CD8-positive, alpha-beta memory T cell (primary cell): ENCODE results near the gene TEKT3. TPM values are rescaled to one million over a fixed set of nuclear protein-coding genes. Genes with fewer than 3 reads are reported as not detected.

Source experiments
- CTCF ChIA-PET: fragments of 350-600 bp; sonication (Branson Sonifier 250); formaldehyde crosslinking; loops from one replicate; lab custom pipeline; 2021; ENCODE audit warnings: antibody characterized with exemption; lab: Charles Lee
- POLR2A ChIA-PET: fragments of 350-600 bp; sonication (Branson Sonifier 250); formaldehyde crosslinking; loops from one replicate; lab custom pipeline; 2021; ENCODE audit warnings: antibody characterized with exemption; lab: Charles Lee
- DNase-seq, 5 donors: peaks; one replicate each; pipeline versions ENCODE4 v3.0.0 to v3.0.0-alpha.2; 2020 to 2022; ENCODE audit warnings: mixed read lengths in 1 of 5
- H3K27ac ChIP-seq: one replicate; pipeline ENCODE4 v1.7.0; 2013; ENCODE audit warnings: low read depth, mild to moderate bottlenecking, low read length, moderate library complexity
- H3K27me3 ChIP-seq: 2 replicates; pipeline ENCODE4 v1.7.0; 2013; ENCODE audit warnings: low read length, mild to moderate bottlenecking; ENCODE audit not compliant: insufficient read depth, poor library complexity, severe bottlenecking
- H3K36me3 ChIP-seq: 2 replicates; pipeline ENCODE4 v1.7.0; 2013; ENCODE audit warnings: mild to moderate bottlenecking, low read length, moderate library complexity; ENCODE audit not compliant: insufficient read depth
- H3K4me1 ChIP-seq: 2 replicates; pipeline ENCODE4 v1.7.0; 2013; ENCODE audit warnings: mild to moderate bottlenecking, low read length, moderate library complexity; ENCODE audit not compliant: insufficient read depth
- H3K4me3 ChIP-seq: 2 replicates; pipeline ENCODE4 v1.7.0; 2013; ENCODE audit warnings: mild to moderate bottlenecking, low read length
- H3K9me3 ChIP-seq: 2 replicates; pipeline ENCODE4 v1.7.0; 2013; ENCODE audit warnings: mild to moderate bottlenecking, low read length
- H3K27ac Mint-ChIP-seq, 8 donors: one replicate each; pipeline ENCODE4 v1.8.0; 2020 to 2021; ENCODE audit warnings: mixed read lengths in 8 of 8, mild to moderate bottlenecking in 6 of 8, inconsistent platforms in 3 of 8, moderate library complexity in 3 of 8
- H3K27me3 Mint-ChIP-seq, 2 donors: one replicate each; pipeline ENCODE4 v1.8.0; 2020 to 2021; ENCODE audit warnings: mixed read lengths in 2 of 2, mild to moderate bottlenecking in 1 of 2, moderate library complexity in 1 of 2
- H3K36me3 Mint-ChIP-seq, 3 donors: one replicate each; pipeline ENCODE4 v1.8.0; 2020 to 2021; ENCODE audit warnings: mixed read lengths in 3 of 3, inconsistent platforms in 1 of 3, mild to moderate bottlenecking in 1 of 3
- H3K4me1 Mint-ChIP-seq, 3 donors: one replicate each; pipeline ENCODE4 v1.8.0; 2020 to 2021; ENCODE audit warnings: mixed read lengths in 3 of 3, inconsistent platforms in 1 of 3, mild to moderate bottlenecking in 1 of 3
- H3K4me3 Mint-ChIP-seq, 7 donors: one replicate each; pipeline ENCODE4 v1.8.0; 2020 to 2021; ENCODE audit warnings: mixed read lengths in 7 of 7, mild to moderate bottlenecking in 6 of 7, moderate library complexity in 4 of 7, inconsistent platforms in 2 of 7
- H3K9me3 Mint-ChIP-seq, 5 donors: one replicate each; pipeline ENCODE4 v1.8.0; 2020 to 2022; ENCODE audit warnings: mixed read lengths in 5 of 5, mild to moderate bottlenecking in 3 of 5, moderate library complexity in 2 of 5, inconsistent platforms in 1 of 5
- polyA plus RNA-seq: library from polyadenylated mRNA; unstranded; fragments of 300-500 nt; fragmentation: Illumina TruSeq; gene quantifications from one replicate; pipeline ENCODE4 v1.2.3, GENCODE V29; 2021
- total RNA-seq, 2 experiments: library from RNA; stranded (reverse); gene quantifications; one replicate each; pipeline ENCODE4 v1.2.3, GENCODE V29; 2021

Gene TEKT3
- total and polyA plus RNA-seq, 3 experiments from 2014 or later: not detected

DNA sequence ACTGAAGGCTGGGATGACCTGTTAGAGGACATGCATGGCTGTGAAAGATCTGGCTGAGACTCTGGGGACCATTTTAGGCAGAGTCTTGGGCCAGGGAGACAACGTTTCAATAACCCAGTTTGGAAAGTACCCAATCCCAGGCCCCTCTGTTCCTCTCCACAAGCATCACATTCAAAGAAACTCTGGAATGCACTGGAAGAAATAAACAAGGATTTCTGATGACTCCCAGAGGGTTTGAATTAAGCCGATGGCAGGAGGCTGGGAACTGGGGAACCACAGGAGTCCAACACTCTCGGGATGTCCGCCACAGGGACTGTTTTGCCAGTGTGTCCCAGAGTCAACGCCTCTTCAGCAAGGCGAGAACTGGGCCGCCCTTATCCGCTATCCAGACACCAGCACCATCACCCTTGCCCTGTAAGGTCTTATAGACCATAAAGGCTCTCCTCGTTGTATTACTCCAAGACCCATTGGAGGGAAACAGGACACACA lies 79.6 kb downstream of the TEKT3 start:
- Mint-ChIP-seq H3K27ac (no peak overlapping the region), H3K4me3 (peak overlapping the region in 2 of 7 donors; percentile 43 to 63), H3K9me3 (no peaks in the 10 kb centered on the region), H3K36me3 (no peaks in the 10 kb centered on the region), H3K4me1 (peaks cover 17 to 29% (median 24%) of the 10 kb centered on the region in 3 donors), H3K27me3 (peaks cover 30 to 86% of the 10 kb centered on the region in 2 donors)
- CTCF ChIA-PET: no interaction called here
- POLR2A ChIA-PET: no interaction called here
- peaks cover 30% of the 10 kb centered on the region for H3K27me3 ChIP-seq
- H3K9me3 ChIP-seq: no peaks in the 10 kb centered on the region
- H3K4me1 ChIP-seq: peaks cover 13% of the 10 kb centered on the region
- no peak overlapping the region for H3K4me3 ChIP-seq
- no peak overlapping the region for H3K27ac ChIP-seq
- H3K36me3 ChIP-seq: no peaks in the 10 kb centered on the region
- no peak for DNase-seq

DNA sequence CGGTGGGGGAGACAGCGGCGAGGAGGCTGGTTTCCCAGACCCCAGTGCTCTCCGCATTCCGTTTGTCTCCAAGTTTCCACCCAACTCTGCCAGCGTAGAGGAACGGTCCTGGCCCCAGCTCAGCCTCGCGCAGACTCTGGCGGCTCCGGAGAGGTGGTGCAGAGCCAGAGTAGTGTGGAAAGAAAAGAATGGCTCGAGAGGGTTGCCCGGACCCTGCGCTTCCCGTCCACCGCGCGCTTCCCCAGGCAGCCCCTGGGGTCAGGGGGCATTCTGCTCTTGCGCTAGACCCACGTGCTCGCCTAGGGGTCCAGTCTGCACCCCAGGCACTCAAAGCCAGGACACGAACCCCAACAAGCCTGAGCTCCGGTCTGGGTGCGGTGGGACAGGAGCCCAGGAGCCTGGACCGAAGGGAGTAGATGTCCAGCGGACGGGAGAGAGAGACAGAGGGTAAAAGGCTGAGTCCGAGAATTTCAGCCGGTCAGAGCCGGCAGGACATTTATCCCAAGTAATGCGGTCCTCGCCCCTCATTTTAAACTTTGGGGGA lies 80.1 kb downstream of the TEKT3 start:
- Mint-ChIP-seq H3K36me3 (no peaks in the 10 kb centered on the region), H3K27me3 (peaks cover 26 to 85% of the 10 kb centered on the region in 2 donors)

DNA sequence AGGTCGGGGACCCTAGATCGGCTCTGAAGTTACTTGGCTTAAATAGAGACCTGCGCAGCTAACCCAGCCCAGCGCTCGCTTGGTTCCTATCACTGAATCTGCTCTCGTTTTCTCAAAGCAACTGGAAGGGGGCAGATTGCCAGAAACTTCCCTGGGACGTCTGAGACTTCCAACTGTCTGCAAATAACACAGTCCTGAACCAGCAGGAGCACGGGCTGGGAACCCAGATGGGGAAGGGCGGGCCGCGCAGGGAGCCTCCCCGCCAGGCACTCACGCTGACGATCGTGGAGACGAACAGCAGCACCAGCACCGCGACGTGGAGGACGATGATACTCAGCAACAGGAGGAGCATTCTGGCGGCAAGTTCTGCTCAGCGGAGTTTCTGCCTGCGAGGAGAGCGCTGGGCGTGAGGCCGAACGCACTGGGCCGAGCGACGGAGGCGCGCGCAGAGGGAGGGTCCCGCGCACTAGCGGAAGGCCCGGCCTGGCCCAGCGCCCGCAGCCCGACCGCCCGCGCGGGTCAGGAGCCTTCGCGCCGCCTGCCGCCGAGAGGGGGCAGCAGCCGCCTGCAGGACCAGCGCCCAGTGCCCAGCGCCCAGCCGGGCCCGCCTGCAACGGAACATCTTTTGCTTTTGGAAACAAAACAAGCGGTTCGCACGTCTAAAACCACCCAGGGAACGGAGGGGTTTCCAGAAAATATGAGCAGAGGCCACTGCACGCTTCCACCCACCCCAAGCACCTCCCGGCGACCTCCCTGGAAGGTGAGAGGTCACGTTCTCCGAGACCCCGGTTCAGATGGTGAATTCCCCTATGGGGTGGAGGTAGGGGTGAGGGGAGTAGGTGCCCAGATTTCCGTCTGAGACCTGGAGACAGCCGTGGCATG lies 80.8 kb downstream of the TEKT3 start:
- Mint-ChIP-seq H3K27ac (no peak overlapping the region), H3K4me3 (peak overlapping the region; percentile 62 to 83 (median 78))
- H3K4me3 ChIP-seq: no peak overlapping the region

More for the DNA sequence above, 80.1 kb downstream of the TEKT3 start:
- DNase-seq: no peak
- CTCF ChIA-PET: no interaction called here
- Histone ChIP-seq H3K27me3 (peaks cover 33% of the 10 kb centered on the region), H3K4me3 (no peak overlapping the region), H3K27ac (no peak overlapping the region), H3K36me3 (no peaks in the 10 kb centered on the region), H3K4me1 (peaks cover 13% of the 10 kb centered on the region), H3K9me3 (no peaks in the 10 kb centered on the region)
- Mint-ChIP-seq H3K27ac (no peak overlapping the region), H3K4me1 (peaks cover 17 to 29% (median 28%) of the 10 kb centered on the region in 3 donors), H3K9me3 (no peaks in the 10 kb centered on the region), H3K4me3 (peak overlapping the region in 4 of 7 donors; percentile 41 to 80 (median 76))
- POLR2A ChIA-PET: no interaction called here

GRCh38 chr17:15257796-15258512 lies 83.4 kb downstream of the TEKT3 start:
- DNase-seq: no peak
- H3K27me3 ChIP-seq: peaks cover 23% of the 10 kb centered on the region
- ChIA-PET CTCF (interaction anchor here (0.7 to 2.1 kb wide), 4 partner anchors 10 to 741 kb away, joined by 3 to 7 read pairs (median 5); partner anchors contain the start of genes TTC19 and ZSWIM7), POLR2A (no interaction called here)
- H3K27ac Mint-ChIP-seq: no peak overlapping the region
- peaks cover 17 to 29% (median 28%) of the 10 kb centered on the region in 3 donors for H3K4me1 Mint-ChIP-seq
- H3K27ac ChIP-seq: no peak overlapping the region
- no peaks in the 10 kb centered on the region for H3K9me3 Mint-ChIP-seq
- H3K27me3 Mint-ChIP-seq: peaks cover 23 to 78% of the 10 kb centered on the region in 2 donors
- no peaks in the 10 kb centered on the region for H3K36me3 Mint-ChIP-seq
- H3K4me3 Mint-ChIP-seq: no peak overlapping the region
- no peaks in the 10 kb centered on the region for H3K9me3 ChIP-seq
- H3K4me1 ChIP-seq: peaks cover 13% of the 10 kb centered on the region
- H3K36me3 ChIP-seq: no peaks in the 10 kb centered on the region
- H3K4me3 ChIP-seq: no peak overlapping the region

More for the DNA sequence above, 80.8 kb downstream of the TEKT3 start:
- H3K36me3 Mint-ChIP-seq: no peaks in the 10 kb centered on the region
- peaks cover 13% of the 10 kb centered on the region for H3K4me1 ChIP-seq
- H3K9me3 ChIP-seq: no peaks in the 10 kb centered on the region
- peak in 4 of 5 donors; percentile 11 to 26 (median 21) for DNase-seq
- POLR2A ChIA-PET: no interaction called here
- CTCF ChIA-PET: no interaction called here
- H3K4me1 Mint-ChIP-seq: peaks cover 17 to 29% (median 28%) of the 10 kb centered on the region in 3 donors
- H3K36me3 ChIP-seq: no peaks in the 10 kb centered on the region
- H3K27me3 Mint-ChIP-seq: peaks cover 28 to 81% of the 10 kb centered on the region in 2 donors
- no peak overlapping the region for H3K27ac ChIP-seq
- peaks cover 33% of the 10 kb centered on the region for H3K27me3 ChIP-seq
- H3K9me3 Mint-ChIP-seq: no peaks in the 10 kb centered on the region

DNA sequence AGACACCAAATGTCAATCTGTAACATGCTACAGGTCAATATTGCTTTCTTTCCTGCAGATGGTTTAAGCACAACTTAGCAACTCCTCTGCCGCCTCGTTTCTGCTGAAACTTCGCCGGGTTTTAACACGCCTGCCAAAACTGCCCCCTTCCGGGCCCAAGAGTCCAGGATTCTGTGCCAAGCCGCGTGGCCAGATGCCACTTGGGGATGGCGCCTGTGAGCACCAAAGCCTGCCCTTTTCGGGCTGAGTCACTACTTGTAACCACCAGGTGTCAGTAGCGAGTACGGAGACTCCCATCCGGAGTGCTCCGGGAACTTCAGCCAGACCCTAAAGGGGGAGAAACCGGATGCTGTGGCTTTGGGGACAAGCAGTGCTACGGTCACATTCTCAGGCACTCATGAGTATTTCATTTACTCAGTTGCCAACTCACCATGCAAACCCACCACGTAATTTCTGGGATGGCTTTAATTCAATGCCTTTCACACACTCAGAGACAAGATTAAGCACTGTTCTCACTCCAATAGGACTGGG lies 84.1 kb downstream of the TEKT3 start:
- Mint-ChIP-seq H3K9me3 (no peaks in the 10 kb centered on the region), H3K4me3 (peak overlapping the region in 1 of 7 donors; percentile 29), H3K27me3 (peaks cover 23 to 78% of the 10 kb centered on the region in 2 donors), H3K4me1 (peaks cover 16 to 28% (median 27%) of the 10 kb centered on the region in 3 donors), H3K36me3 (no peaks in the 10 kb centered on the region), H3K27ac (peak overlapping the region in 1 of 8 donors; percentile 21)
- H3K27me3 ChIP-seq: peaks cover 23% of the 10 kb centered on the region
- no peaks in the 10 kb centered on the region for H3K9me3 ChIP-seq
- POLR2A ChIA-PET: no interaction called here
- H3K27ac ChIP-seq: no peak overlapping the region
- CTCF ChIA-PET: interaction anchor here (0.7 to 2.1 kb wide), 3 partner anchors 9 to 742 kb away, joined by 3 to 7 read pairs (median 4); partner anchors contain the start of genes TTC19 and ZSWIM7
- H3K4me1 ChIP-seq: peaks cover 13% of the 10 kb centered on the region
- H3K36me3 ChIP-seq: no peaks in the 10 kb centered on the region
- no peak overlapping the region for H3K4me3 ChIP-seq
- peak; percentile 26 to 62 (median 34) for DNase-seq

DNA sequence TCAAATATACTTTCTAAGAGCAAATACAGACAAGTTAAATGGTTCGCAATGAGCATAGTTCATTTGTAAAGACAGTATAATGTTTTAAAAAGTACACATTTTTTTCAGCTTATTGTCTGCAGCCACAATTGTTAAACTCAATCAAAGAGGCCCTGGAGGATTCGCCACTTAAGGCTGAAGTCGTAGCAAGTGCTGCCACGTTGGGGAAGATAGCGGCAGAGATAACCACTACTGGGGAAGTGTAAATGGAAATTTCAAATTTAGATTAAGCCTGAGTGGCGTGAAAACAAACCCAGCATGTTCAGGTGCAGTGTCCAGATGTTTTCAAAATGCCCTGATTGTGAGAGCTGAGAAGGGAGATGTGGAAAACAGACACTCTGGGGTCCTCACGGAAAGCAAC lies 84.7 kb downstream of the TEKT3 start:
- H3K36me3 ChIP-seq: no peaks in the 10 kb centered on the region
- DNase-seq: no peak
- ChIA-PET POLR2A (no interaction called here), CTCF (interaction anchor here (0.7 to 1.4 kb wide), 2 partner anchors 8 to 743 kb away, joined by 3 to 4 read pairs; partner anchors contain the start of genes TTC19 and ZSWIM7)
- Mint-ChIP-seq H3K4me3 (no peak overlapping the region), H3K36me3 (no peaks in the 10 kb centered on the region), H3K4me1 (peaks cover 13 to 24% (median 23%) of the 10 kb centered on the region in 3 donors), H3K27me3 (peaks cover 18 to 73% of the 10 kb centered on the region in 2 donors), H3K9me3 (no peaks in the 10 kb centered on the region), H3K27ac (no peak overlapping the region)
- H3K27me3 ChIP-seq: peaks cover 18% of the 10 kb centered on the region
- peaks cover 13% of the 10 kb centered on the region for H3K4me1 ChIP-seq
- H3K9me3 ChIP-seq: no peaks in the 10 kb centered on the region
- H3K4me3 ChIP-seq: no peak overlapping the region
- no peak overlapping the region for H3K27ac ChIP-seq

GRCh38 chr17:15255713-15256454 lies 85.5 kb downstream of the TEKT3 start:
- Mint-ChIP-seq H3K36me3 (no peaks in the 10 kb centered on the region), H3K27ac (peak overlapping the region in 1 of 8 donors; percentile 16), H3K4me3 (no peak overlapping the region), H3K4me1 (peaks cover 13 to 24% (median 16%) of the 10 kb centered on the region in 3 donors), H3K27me3 (peaks cover 15 to 67% of the 10 kb centered on the region in 2 donors), H3K9me3 (no peaks in the 10 kb centered on the region)
- no peaks in the 10 kb centered on the region for H3K9me3 ChIP-seq
- ChIA-PET CTCF (interaction anchor here (1.4 kb wide), 1 partner anchor 744 kb away, joined by 3 read pairs; the partner anchor contains the start of genes TTC19 and ZSWIM7), POLR2A (no interaction called here)
- H3K36me3 ChIP-seq: no peaks in the 10 kb centered on the region
- H3K27ac ChIP-seq: no peak overlapping the region
- no peak overlapping the region for H3K4me3 ChIP-seq
- peaks cover 9% of the 10 kb centered on the region for H3K4me1 ChIP-seq
- no peak for DNase-seq
- H3K27me3 ChIP-seq: peaks cover 10% of the 10 kb centered on the region
